Omental fat pad (tissue), 4 donors: ENCODE results near the gene CRYBG2. TPM values are rescaled to one million over a fixed set of nuclear protein-coding genes. Genes with fewer than 3 reads are reported as not detected.

Experiments used
- ATAC-seq: fragments of 150-250 bp; one replicate; pipeline ENCODE4 v1.9.1; 2016; ENCODE audit warnings: mild to moderate bottlenecking, moderate library complexity; ENCODE audit not compliant: low FRiP score
- DNase-seq: peaks from one replicate; pipeline ENCODE4 v3.0.0-alpha.2; 2019; ENCODE audit warnings: low spot score
- CTCF ChIP-seq, 3 donors: fragments of 450-650 bp; IDR thresholded peaks; one replicate each; pipeline ENCODE4 v1.5.1; 2016 to 2017; ENCODE audit warnings: antibody characterized with exemption in 3 of 3, mild to moderate bottlenecking in 3 of 3, moderate library complexity in 2 of 3
- total RNA-seq, 4 donors: library from RNA; depleted of rRNA; stranded (reverse); fragments of >200 nt; gene quantifications; one replicate each; pipeline ENCODE4 v1.1.0, GENCODE V29; 2016

CRYBG2 gene
- total RNA-seq, 4 donors from 2014 or later = not detected

DNA sequence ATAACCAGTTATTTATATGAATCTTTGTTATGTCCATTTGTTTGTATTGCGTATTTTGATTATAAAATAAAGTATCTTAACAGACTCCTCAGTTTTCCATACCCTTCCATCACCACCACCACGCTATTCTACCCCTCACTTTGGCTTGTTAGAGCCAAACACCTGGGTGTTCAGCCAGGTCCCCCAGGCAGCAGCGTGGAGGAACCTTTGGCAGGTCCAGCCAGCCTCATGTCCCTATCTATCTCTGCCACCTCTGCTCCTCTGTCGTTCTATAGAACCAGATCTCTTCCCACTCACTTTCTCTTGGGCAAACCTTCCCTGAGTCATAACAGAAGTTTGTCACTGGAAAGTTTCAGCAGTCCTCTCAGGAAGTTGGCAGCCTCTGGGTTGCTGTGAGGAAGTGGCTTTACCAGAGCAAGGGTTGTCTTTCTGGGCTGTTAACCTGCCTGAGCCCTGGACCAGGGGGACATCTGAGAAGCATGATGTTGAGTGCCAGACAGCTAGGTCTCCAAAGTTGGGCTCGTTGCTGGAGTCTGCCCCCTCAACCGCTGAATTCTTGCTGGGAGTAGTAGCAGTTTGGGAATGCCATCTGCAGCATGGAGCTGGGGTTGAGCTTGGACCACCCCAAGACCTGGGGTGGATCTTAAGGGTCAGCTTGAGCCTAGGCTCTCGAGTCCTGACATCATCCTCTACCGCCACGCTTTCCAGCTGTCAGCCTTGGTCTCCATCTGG lies 75.0 kb downstream of the CRYBG2 start:
- ATAC-seq (no peak), DNase-seq (no peak)
- no peak for TF ChIP-seq CTCF (IDR thresholded peaks at IDR 0.05)

GRCh38 chr1:26278303-26278702 lies 75.6 kb downstream of the CRYBG2 start:
- ATAC-seq (no peak), DNase-seq (no peak)
- TF ChIP-seq CTCF (IDR thresholded peaks at IDR 0.05) = no peak

- DNase-seq = no peak
- TF ChIP-seq CTCF (IDR thresholded peaks at IDR 0.05) = no peak
- no peak for ATAC-seq
Observed at GRCh38 chr1:26277719-26278118, 76.2 kb downstream of the CRYBG2 start.

GRCh38 chr1:26277261-26277661 lies 76.7 kb downstream of the CRYBG2 start:
- no peak for ATAC-seq
- DNase-seq = no peak
- TF ChIP-seq CTCF (IDR thresholded peaks at IDR 0.05) = no peak

DNA sequence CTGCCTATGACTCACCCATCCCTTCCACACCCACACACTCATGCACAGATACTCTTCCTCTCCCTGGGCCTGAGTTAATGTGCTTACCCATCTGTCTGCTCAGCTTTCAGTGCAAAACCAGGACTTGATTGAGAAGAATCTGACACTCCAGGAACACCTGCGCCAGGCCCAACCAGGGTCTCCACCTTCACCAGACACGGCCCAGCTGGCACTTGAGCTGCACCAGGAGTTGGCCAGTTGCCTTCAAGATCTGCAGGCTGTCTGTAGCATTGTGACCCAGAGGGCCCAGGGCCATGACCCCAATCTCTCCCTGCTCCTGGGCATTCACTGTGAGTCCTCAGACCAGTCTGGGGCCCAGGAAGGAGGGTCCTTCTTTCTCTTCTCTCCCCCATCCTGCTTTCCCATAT lies 77.5 kb downstream of the CRYBG2 start:
- TF ChIP-seq CTCF (IDR thresholded peaks at IDR 0.05) = no peak
- no peak for DNase-seq
- no peak for ATAC-seq

DNA sequence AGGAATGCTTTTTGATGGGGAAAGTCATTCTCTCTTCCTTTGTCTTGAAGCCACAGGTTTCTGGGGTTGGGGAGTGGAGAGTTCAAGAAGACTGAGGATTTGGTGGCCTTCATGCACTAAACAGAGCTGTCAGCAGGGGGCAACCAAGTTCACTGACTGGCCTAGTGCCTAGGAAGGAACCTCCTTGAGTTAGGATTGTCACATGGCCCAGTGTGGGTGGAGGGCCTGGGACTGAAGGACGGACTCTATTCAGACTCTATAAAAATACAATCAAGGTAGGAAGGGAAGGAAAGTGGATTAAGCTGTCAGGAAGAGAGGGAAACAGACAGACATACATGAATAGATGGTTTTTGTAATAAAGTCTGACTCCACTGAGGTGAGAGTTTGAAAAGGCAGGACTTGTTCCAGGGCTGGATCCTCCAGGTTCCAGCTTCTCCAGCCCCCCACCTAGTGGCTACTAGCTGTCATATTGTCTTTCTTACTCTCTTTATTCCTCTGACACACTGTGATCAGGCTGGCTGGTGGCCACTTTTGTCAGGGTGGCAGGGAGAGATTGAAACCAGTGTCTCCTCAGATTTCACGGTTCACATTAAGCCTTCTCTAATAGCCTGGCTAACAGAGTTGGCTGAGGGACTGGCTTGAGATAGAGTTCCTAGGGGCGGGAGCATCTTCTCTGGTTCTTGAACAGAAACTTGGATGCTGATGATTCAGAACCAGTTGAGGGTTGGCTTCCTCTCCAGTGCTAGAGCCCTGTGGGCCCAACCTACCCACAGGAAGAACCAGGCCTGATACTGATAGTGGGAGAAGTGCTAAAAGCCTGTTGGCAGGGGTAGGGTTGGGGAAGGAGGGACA lies 78.1 kb downstream of the CRYBG2 start:
- peak; percentile 89 for ATAC-seq
- peak in 2 of 3 donors; percentile 1 to 48 for TF ChIP-seq CTCF (IDR thresholded peaks at IDR 0.05)
- DNase-seq = peak; percentile 84
